Fibroblast of lung (primary cell): ENCODE results near the gene SLC28A3. TPM values are rescaled to one million over a fixed set of nuclear protein-coding genes. Genes with fewer than 3 reads are reported as not detected.
A peak's percentile ranks its signal among the peaks of the same experiment; 100 is the strongest.

ENCODE experiments used
- DNase-seq, 2 donors: peaks; one replicate each; pipeline versions ENCODE4 v3.0.0 to v3.0.0-alpha.2; 2010; ENCODE audit warnings: low read depth in 2 of 2
- H2AFZ ChIP-seq: 2 replicates; pipeline ENCODE4 v1.5.1; 2012; ENCODE audit warnings: low read length, control low read depth, inconsistent platforms
- H3K27ac ChIP-seq: 2 replicates; pipeline ENCODE4 v1.5.1; 2011; ENCODE audit warnings: low read length, control low read depth; ENCODE audit not compliant: insufficient read depth
- H3K27me3 ChIP-seq: 2 replicates; pipeline ENCODE4 v1.5.1; 2011; ENCODE audit warnings: mild to moderate bottlenecking, low read length; ENCODE audit not compliant: control insufficient read depth, insufficient read depth
- H3K36me3 ChIP-seq: 2 replicates; pipeline ENCODE4 v1.5.1; 2011; ENCODE audit warnings: low read length; ENCODE audit not compliant: control insufficient read depth, insufficient read depth
- H3K4me1 ChIP-seq: 2 replicates; pipeline ENCODE4 v1.5.1; 2011; ENCODE audit warnings: low read length; ENCODE audit not compliant: control insufficient read depth, insufficient read depth; ENCODE audit errors: extremely low read depth
- H3K4me2 ChIP-seq: 2 replicates; pipeline ENCODE4 v1.5.1; 2011; ENCODE audit warnings: low read length, control low read depth; ENCODE audit not compliant: insufficient read depth; ENCODE audit errors: extremely low read depth
- H3K4me3 ChIP-seq, 4 experiments: fragments of 200-600 bp in 1 of 4; sonication (generic) in 1 of 4; replicated peaks in 1 of 4; 2 replicates each; pipeline ENCODE4 v1.5.1; 2011 to 2016; ENCODE audit warnings: low read length in 4 of 4, low read depth in 3 of 4, mild to moderate bottlenecking in 3 of 4, control low read depth in 2 of 4, inconsistent platforms in 1 of 4, mixed read lengths in 1 of 4; ENCODE audit not compliant: insufficient read depth in 1 of 4; ENCODE audit errors: control extremely low read depth in 1 of 4
- H3K79me2 ChIP-seq: 2 replicates; pipeline ENCODE4 v1.5.1; 2012; ENCODE audit warnings: mild to moderate bottlenecking, low read length, inconsistent platforms; ENCODE audit not compliant: control insufficient read depth, insufficient read depth
- H3K9ac ChIP-seq: 2 replicates; pipeline ENCODE4 v1.5.1; 2011; ENCODE audit warnings: mild to moderate bottlenecking, low read length, control low read depth; ENCODE audit not compliant: insufficient read depth
- H3K9me3 ChIP-seq: 2 replicates; pipeline ENCODE4 v1.5.1; 2012; ENCODE audit warnings: low read depth, low read length; ENCODE audit not compliant: control insufficient read depth, insufficient read depth
- H4K20me1 ChIP-seq: 2 replicates; pipeline ENCODE4 v1.5.1; 2011; ENCODE audit warnings: low read length; ENCODE audit not compliant: control insufficient read depth, insufficient read depth; ENCODE audit errors: extremely low read depth
- CTCF ChIP-seq, 2 donors: IDR thresholded peaks in 1 of 2; conservative IDR thresholded peaks in 1 of 2; 1 replicate in 1 of 2; 2 replicates in 1 of 2; pipeline ENCODE4 v1.5.1; 2011 to 2012; ENCODE audit warnings: low read length in 2 of 2, control low read depth in 1 of 2, inconsistent platforms in 1 of 2, low read depth in 1 of 2, mild to moderate bottlenecking in 1 of 2
- EZH2 ChIP-seq: IDR thresholded peaks from 2 replicates; pipeline ENCODE4 v1.5.1; 2012; ENCODE audit warnings: low read length, control low read depth, mild to moderate bottlenecking; ENCODE audit errors: missing control alignments
- polyA plus RNA-seq, 2 donors: library from polyadenylated mRNA; depleted of rRNA in 1 of 2; stranded (reverse) in 1 of 2; unstranded in 1 of 2; fragments of >200 nt; gene quantifications; 2 replicates each; pipeline ENCODE4 v1.2.1, GENCODE V29; 2011 to 2012; ENCODE audit warnings: missing spikeins in 1 of 2
- total RNA-seq: library from RNA; depleted of rRNA; stranded (reverse); fragments of >200 nt; gene quantifications from 2 replicates; pipeline ENCODE4 v1.2.1, GENCODE V29; 2014

The SLC28A3 gene
- total and polyA plus RNA-seq, 2 donors (not counting 1 experiment from before 2014, with no cell fraction given), result 0.17 to 0.75 TPM

- H2AFZ ChIP-seq, result no peak overlapping the region
- TF ChIP-seq EZH2, result no peak
- no peak for TF ChIP-seq CTCF (conservative IDR thresholded peaks at IDR 0.05 in 1 of 2, IDR thresholded peaks at IDR 0.05 in 1 of 2; ENCODE audit: low read depth in 1 of 2, low read length in 2 of 2)
Measured at GRCh38 chr9:84278130-84278529, 62.4 kb downstream of the SLC28A3 start.

GRCh38 chr9:84277646-84278045, 62.9 kb downstream of the SLC28A3 start:
- Histone ChIP-seq H3K4me2 (no peak overlapping the region), H3K4me3 (no peak overlapping the region)

More at GRCh38 chr9:84278130-84278529, 62.4 kb downstream of the SLC28A3 start:
- H3K79me2 ChIP-seq, result no peaks in the 10 kb centered on the region
- H3K36me3 ChIP-seq, result no peaks in the 10 kb centered on the region
- H3K4me2 ChIP-seq, result no peak overlapping the region
- no peaks in the 10 kb centered on the region for H3K9me3 ChIP-seq
- DNase-seq, result peak in 1 of 2 donors; percentile 87
- no peaks in the 10 kb centered on the region for H3K4me1 ChIP-seq
- H4K20me1 ChIP-seq, result no peaks in the 10 kb centered on the region
- H3K4me3 ChIP-seq, result no peak overlapping the region
- H3K9ac ChIP-seq, result no peak overlapping the region
- H3K27me3 ChIP-seq, result no peaks in the 10 kb centered on the region
- no peak overlapping the region for H3K27ac ChIP-seq

GRCh38 chr9:84276741-84277140, 63.8 kb downstream of the SLC28A3 start:
- Histone ChIP-seq H3K9ac (no peak overlapping the region), H3K27ac (no peak overlapping the region), H3K27me3 (no peaks in the 10 kb centered on the region), H3K36me3 (no peaks in the 10 kb centered on the region), H3K4me1 (no peaks in the 10 kb centered on the region), H3K79me2 (no peaks in the 10 kb centered on the region), H4K20me1 (no peaks in the 10 kb centered on the region), H3K4me3 (no peak overlapping the region), H3K9me3 (no peaks in the 10 kb centered on the region), H3K4me2 (no peak overlapping the region), H2AFZ (no peak overlapping the region)
- TF ChIP-seq CTCF (conservative IDR thresholded peaks at IDR 0.05 in 1 of 2, IDR thresholded peaks at IDR 0.05 in 1 of 2; ENCODE audit: low read depth in 1 of 2, low read length in 2 of 2) (no peak), EZH2 (no peak)
- no peak for DNase-seq

More at GRCh38 chr9:84277646-84278045, 62.9 kb downstream of the SLC28A3 start:
- Histone ChIP-seq H3K9me3 (no peaks in the 10 kb centered on the region), H3K9ac (no peak overlapping the region), H4K20me1 (no peaks in the 10 kb centered on the region), H3K36me3 (no peaks in the 10 kb centered on the region), H3K27me3 (no peaks in the 10 kb centered on the region), H3K27ac (no peak overlapping the region), H3K4me1 (no peaks in the 10 kb centered on the region), H3K79me2 (no peaks in the 10 kb centered on the region), H2AFZ (no peak overlapping the region)
- DNase-seq, result peak in 1 of 2 donors; percentile 73
- TF ChIP-seq CTCF (conservative IDR thresholded peaks at IDR 0.05 in 1 of 2, IDR thresholded peaks at IDR 0.05 in 1 of 2; ENCODE audit: low read depth in 1 of 2, low read length in 2 of 2), result no peak
- no peak for TF ChIP-seq EZH2
